Hepatocyte (in vitro differentiated cells): Measurements from ENCODE around the gene ANO3. TPM values are rescaled to one million over a fixed set of nuclear protein-coding genes. Genes with fewer than 3 reads are reported as not detected.

Source experiments
- DNase-seq: peaks from one replicate; pipeline ENCODE4 v3.0.0-alpha.2; 2016; ENCODE audit warnings: low spot score
- H2AFZ ChIP-seq: fragments of 200-600 bp; sonication (generic); 2 replicates; pipeline ENCODE4 v1.6.0; 2016; ENCODE audit warnings: antibody characterized with exemption, mild to moderate bottlenecking
- H3K27ac ChIP-seq: fragments of 200-600 bp; sonication (generic); 2 replicates; pipeline ENCODE4 v1.5.1; 2016; ENCODE audit warnings: mild to moderate bottlenecking
- H3K27me3 ChIP-seq: fragments of 200-600 bp; sonication (generic); 2 replicates; pipeline ENCODE4 v1.6.1; 2016
- H3K36me3 ChIP-seq: fragments of 200-600 bp; sonication (generic); replicated peaks from 2 replicates; pipeline ENCODE4 v1.5.1; 2016; ENCODE audit warnings: low read depth; ENCODE audit not compliant: insufficient read depth
- H3K4me1 ChIP-seq: fragments of 200-600 bp; sonication (generic); 2 replicates; pipeline ENCODE4 v1.5.1; 2016; ENCODE audit warnings: mild to moderate bottlenecking, moderate library complexity; ENCODE audit not compliant: insufficient read depth
- H3K4me2 ChIP-seq: fragments of 200-600 bp; sonication (generic); 2 replicates; pipeline ENCODE4 v1.6.0; 2016
- H3K4me3 ChIP-seq: fragments of 200-600 bp; sonication (generic); 2 replicates; pipeline ENCODE4 v1.5.1; 2016; ENCODE audit warnings: mild to moderate bottlenecking
- H3K79me2 ChIP-seq: fragments of 200-600 bp; sonication (generic); 2 replicates; pipeline ENCODE4 v1.6.0; 2017; ENCODE audit warnings: mild to moderate bottlenecking
- H3K9me2 ChIP-seq: fragments of 200-600 bp; sonication (generic); replicated peaks from 2 replicates; pipeline ENCODE4 v1.6.0; 2017; ENCODE audit warnings: mild to moderate bottlenecking; ENCODE audit not compliant: insufficient read depth
- H3K9me3 ChIP-seq: fragments of 200-600 bp; sonication (generic); 2 replicates; pipeline ENCODE4 v1.5.1; 2016; ENCODE audit warnings: low read depth, mild to moderate bottlenecking
- H4K20me1 ChIP-seq: fragments of 200-600 bp; sonication (generic); 2 replicates; pipeline ENCODE4 v1.6.0; 2016; ENCODE audit warnings: mild to moderate bottlenecking; ENCODE audit not compliant: insufficient read depth, poor library complexity, severe bottlenecking
- CTCF ChIP-seq: fragments of 200-600 bp; sonication (generic); IDR thresholded peaks from 2 replicates; pipeline ENCODE4 v1.5.1; 2016; ENCODE audit warnings: antibody characterized with exemption, mild to moderate bottlenecking; ENCODE audit not compliant: poor library complexity
- EZH2 ChIP-seq: fragments of 200-600 bp; sonication (generic); IDR thresholded peaks from 2 replicates; pipeline ENCODE4 v1.6.1; 2016; ENCODE audit warnings: antibody characterized with exemption, mild to moderate bottlenecking, borderline replicate concordance
- EZH2phosphoT487 ChIP-seq: fragments of 200-600 bp; sonication (generic); IDR thresholded peaks from one replicate; pipeline ENCODE4 v1.6.1; 2018; ENCODE audit warnings: antibody characterized with exemption, mild to moderate bottlenecking, low read depth, moderate library complexity; ENCODE audit not compliant: unreplicated experiment, severe bottlenecking
- WGBS: methylation state at CpG from one replicate; pipeline ENCODE4 v1.1.6; 2016; ENCODE audit warnings: low lambda C conversion rate; ENCODE audit errors: missing lambda C conversion rate; 5-methylcytosine and 5-hydroxymethylcytosine counted together
- polyA plus RNA-seq: library from polyadenylated mRNA; unstranded; fragments of >200 nt; fragmentation: Nextera tagmentation; extraction: Ambion mirVana; gene quantifications from 2 replicates; pipeline ENCODE4 v1.2.1, GENCODE V29; 2016
- total RNA-seq: library from RNA; depleted of rRNA; stranded (reverse); fragments of >200 nt; gene quantifications from 2 replicates; pipeline ENCODE4 v1.2.3, GENCODE V29; 2014

ANO3 gene
- total and polyA plus RNA-seq, 2 experiments from 2014 or later, result 0.17 TPM; not detected in 1

- H4K20me1 ChIP-seq, result no peaks in the 10 kb centered on the region
- no peak for TF ChIP-seq CTCF
- no peak for TF ChIP-seq EZH2phosphoT487
- no peak for TF ChIP-seq EZH2
- H3K36me3 ChIP-seq, result no peaks in the 10 kb centered on the region
- no peak overlapping the region for H2AFZ ChIP-seq
- H3K9me2 ChIP-seq, result no peaks in the 10 kb centered on the region
- H3K27ac ChIP-seq, result no peak overlapping the region
- 89% methylated on average over 2 of the region's 2 CpGs for WGBS
- no peaks in the 10 kb centered on the region for H3K4me1 ChIP-seq
- no peaks in the 10 kb centered on the region for H3K79me2 ChIP-seq
- H3K4me2 ChIP-seq, result no peak overlapping the region
- no peaks in the 10 kb centered on the region for H3K27me3 ChIP-seq
- H3K9me3 ChIP-seq, result no peaks in the 10 kb centered on the region
- no peak overlapping the region for H3K4me3 ChIP-seq
- DNase-seq, result no peak
Measured at GRCh38 chr11:26541870-26542269, 209.9 kb downstream of the ANO3 start.

GRCh38 chr11:26549176-26549575 lies 217.2 kb downstream of the ANO3 start:
- no peaks in the 10 kb centered on the region for H3K36me3 ChIP-seq
- H4K20me1 ChIP-seq, result no peaks in the 10 kb centered on the region
- no peaks in the 10 kb centered on the region for H3K9me3 ChIP-seq
- no peaks in the 10 kb centered on the region for H3K27me3 ChIP-seq
- H3K4me2 ChIP-seq, result no peak overlapping the region
- no peaks in the 10 kb centered on the region for H3K9me2 ChIP-seq
- TF ChIP-seq CTCF (no peak), EZH2phosphoT487 (no peak), EZH2 (no peak)
- H3K4me3 ChIP-seq, result no peak overlapping the region
- no peak overlapping the region for H3K27ac ChIP-seq
- 47% methylated on average over 2 of the region's 2 CpGs for WGBS
- no peak overlapping the region for H2AFZ ChIP-seq
- no peaks in the 10 kb centered on the region for H3K79me2 ChIP-seq
- no peak for DNase-seq
- H3K4me1 ChIP-seq, result no peaks in the 10 kb centered on the region

- no peaks in the 10 kb centered on the region for H3K9me3 ChIP-seq
- no peaks in the 10 kb centered on the region for H3K36me3 ChIP-seq
- no peak overlapping the region for H2AFZ ChIP-seq
- no peak overlapping the region for H3K27ac ChIP-seq
- H3K4me1 ChIP-seq, result no peaks in the 10 kb centered on the region
- 91% methylated on average over 1 of the region's 1 CpG for WGBS
- no peaks in the 10 kb centered on the region for H4K20me1 ChIP-seq
- TF ChIP-seq CTCF (no peak), EZH2 (no peak), EZH2phosphoT487 (no peak)
- no peak overlapping the region for H3K4me2 ChIP-seq
- H3K4me3 ChIP-seq, result no peak overlapping the region
- no peaks in the 10 kb centered on the region for H3K79me2 ChIP-seq
- H3K27me3 ChIP-seq, result no peaks in the 10 kb centered on the region
- no peak for DNase-seq
- H3K9me2 ChIP-seq, result no peaks in the 10 kb centered on the region
Measured at GRCh38 chr11:26550022-26550421, 218.1 kb downstream of the ANO3 start.

- no peaks in the 10 kb centered on the region for H3K79me2 ChIP-seq
- no peak overlapping the region for H3K4me3 ChIP-seq
- 23% methylated on average over 1 of the region's 1 CpG for WGBS
- no peak for TF ChIP-seq EZH2
- TF ChIP-seq EZH2phosphoT487, result no peak
- peak; percentile 53 for TF ChIP-seq CTCF
- no peak for DNase-seq
- no peaks in the 10 kb centered on the region for H4K20me1 ChIP-seq
- no peak overlapping the region for H3K4me2 ChIP-seq
- no peaks in the 10 kb centered on the region for H3K4me1 ChIP-seq
- H3K27me3 ChIP-seq, result no peaks in the 10 kb centered on the region
- H3K9me2 ChIP-seq, result no peaks in the 10 kb centered on the region
- H2AFZ ChIP-seq, result no peak overlapping the region
- H3K36me3 ChIP-seq, result no peaks in the 10 kb centered on the region
- H3K9me3 ChIP-seq, result no peaks in the 10 kb centered on the region
- H3K27ac ChIP-seq, result no peak overlapping the region
Measured at GRCh38 chr11:26551186-26551801, 219.4 kb downstream of the ANO3 start.
